Calu3 (cell line): ENCODE data around the gene GPR84. TPM values are rescaled to one million over a fixed set of nuclear protein-coding genes. Genes with fewer than 3 reads are reported as not detected.

ENCODE experiments used
- BruUV-seq: library from RNA; stranded (reverse); fragments of 400-500 nt; replicated peaks from 2 replicates; lab custom pipeline; 2021; lab: Mats Ljungman, UMichigan
- CTCF ChIA-PET: fragments of 300-600 bp; sonication (Branson Sonifier 250); formaldehyde crosslinking; loops from one replicate; lab custom pipeline; 2022; ENCODE audit warnings: antibody characterized with exemption; lab: Charles Lee
- DNase-seq: peaks from one replicate; pipeline ENCODE4 v3.0.0; 2022
- H3K27ac Mint-ChIP-seq: one replicate; pipeline ENCODE4 v1.8.0; 2022; ENCODE audit warnings: mixed read lengths; ENCODE audit not compliant: unreplicated experiment
- H3K27me3 Mint-ChIP-seq: one replicate; pipeline ENCODE4 v1.8.0; 2022; ENCODE audit warnings: mixed read lengths; ENCODE audit not compliant: unreplicated experiment
- H3K36me3 Mint-ChIP-seq: one replicate; pipeline ENCODE4 v1.8.0; 2022; ENCODE audit warnings: mild to moderate bottlenecking, moderate library complexity, mixed read lengths; ENCODE audit not compliant: insufficient read depth, unreplicated experiment
- H3K4me1 Mint-ChIP-seq: one replicate; pipeline ENCODE4 v1.8.0; 2022; ENCODE audit warnings: mild to moderate bottlenecking, low read depth, mixed read lengths; ENCODE audit not compliant: unreplicated experiment
- H3K4me3 Mint-ChIP-seq: one replicate; pipeline ENCODE4 v1.8.0; 2022; ENCODE audit warnings: mild to moderate bottlenecking, low read depth, moderate library complexity, mixed read lengths; ENCODE audit not compliant: unreplicated experiment
- H3K9me3 Mint-ChIP-seq: one replicate; pipeline ENCODE4 v1.8.0; 2022; ENCODE audit warnings: low read depth, mixed read lengths; ENCODE audit not compliant: unreplicated experiment
- CTCF ChIP-seq: fragments of 200-600 bp; IDR thresholded peaks from one replicate; pipeline ENCODE4 v1.8.0; 2022; ENCODE audit warnings: antibody characterized with exemption; ENCODE audit not compliant: unreplicated experiment
- intact Hi-C: fragments of 100-400 bp; cut with micrococcal nuclease; formaldehyde crosslinking; loops from one replicate; pipeline ENCODE4 v1.10.0; 2022; ENCODE audit not compliant: unreplicated experiment
- total RNA-seq: library from RNA; stranded (reverse); gene quantifications from 2 replicates; pipeline ENCODE4 v1.2.3, GENCODE V29; 2022

The GPR84 gene
- total RNA-seq, 1 experiment from 2014 or later = not detected

DNA sequence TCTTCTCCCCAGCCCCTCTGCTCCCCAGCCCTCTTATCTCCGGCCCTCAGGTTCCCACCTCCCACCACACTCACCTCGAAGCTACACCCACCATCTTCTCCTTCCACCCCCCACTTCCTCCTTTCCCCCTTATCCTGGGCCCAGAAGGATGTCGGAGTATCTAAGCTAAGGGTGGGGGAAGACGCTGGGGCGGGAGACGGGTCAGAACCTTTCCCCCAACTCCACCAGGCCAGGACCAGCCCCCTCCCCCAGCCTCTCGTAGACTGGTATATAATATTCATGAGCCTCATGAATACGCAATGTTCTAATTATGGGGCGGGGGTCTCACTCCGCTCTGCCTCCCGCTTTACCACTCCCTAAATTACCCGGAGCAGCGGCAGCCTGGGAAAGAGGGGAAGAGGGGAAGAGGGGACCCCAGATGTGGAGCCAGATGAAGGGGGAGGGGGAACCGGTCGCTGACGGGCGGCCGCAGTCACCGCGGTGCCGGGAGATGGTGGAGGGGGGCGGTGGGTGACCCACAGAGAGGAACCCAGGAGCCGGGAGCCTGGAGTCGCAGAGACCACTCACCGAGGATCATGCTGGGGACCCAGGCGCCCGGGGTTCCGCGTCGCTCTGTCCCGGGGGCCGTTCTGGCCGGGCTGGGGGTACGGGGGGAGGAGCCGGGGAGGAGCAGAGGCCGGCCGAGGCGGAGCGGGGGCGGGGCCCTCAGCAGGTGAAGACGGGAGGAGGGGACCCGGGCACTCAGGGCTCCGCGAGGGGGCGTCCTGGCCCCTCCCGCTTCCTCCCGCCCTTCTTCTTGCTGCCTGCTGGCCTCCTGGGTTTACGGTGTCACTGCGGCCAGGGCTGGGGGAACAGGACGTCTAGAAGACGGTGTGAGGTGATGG, 26.6 kb upstream of the GPR84 start:
- DNase-seq = peak; percentile 69
- no TSS peak for BruUV-seq
- Mint-ChIP-seq H3K9me3 (no peaks in the 10 kb centered on the region), H3K27ac (no peak overlapping the region), H3K36me3 (no peaks in the 10 kb centered on the region), H3K4me1 (peaks cover 23% of the 10 kb centered on the region), H3K27me3 (peaks cover 26% of the 10 kb centered on the region), H3K4me3 (peak overlapping the region; percentile 33)
- CTCF ChIA-PET = interaction anchor here (0.6 kb wide), 1 partner anchor 359 kb away, joined by 6 read pairs; no protein-coding TSS in a partner anchor
- intact Hi-C loops = no loop called here
- no peak for TF ChIP-seq CTCF

GRCh38 chr12:54390176-54390667, 25.9 kb upstream of the GPR84 start:
- no TSS peak for BruUV-seq
- no peaks in the 10 kb centered on the region for H3K9me3 Mint-ChIP-seq
- intact Hi-C loops = no loop called here
- no peak for DNase-seq
- no peak overlapping the region for H3K27ac Mint-ChIP-seq
- H3K4me3 Mint-ChIP-seq = no peak overlapping the region
- CTCF ChIA-PET = no interaction called here
- H3K4me1 Mint-ChIP-seq = peaks cover 25% of the 10 kb centered on the region
- H3K36me3 Mint-ChIP-seq = no peaks in the 10 kb centered on the region
- no peak for TF ChIP-seq CTCF
- peaks cover 26% of the 10 kb centered on the region for H3K27me3 Mint-ChIP-seq

- intact Hi-C loops = no loop called here
- no peaks in the 10 kb centered on the region for H3K36me3 Mint-ChIP-seq
- H3K9me3 Mint-ChIP-seq = no peaks in the 10 kb centered on the region
- H3K27ac Mint-ChIP-seq = no peak overlapping the region
- peaks cover 26% of the 10 kb centered on the region for H3K27me3 Mint-ChIP-seq
- H3K4me3 Mint-ChIP-seq = no peak overlapping the region
- peaks cover 25% of the 10 kb centered on the region for H3K4me1 Mint-ChIP-seq
- no peak for DNase-seq
- CTCF ChIA-PET = no interaction called here
- BruUV-seq = no TSS peak
- no peak for TF ChIP-seq CTCF
Measured at GRCh38 chr12:54389607-54390175, 25.4 kb upstream of the GPR84 start.

DNA sequence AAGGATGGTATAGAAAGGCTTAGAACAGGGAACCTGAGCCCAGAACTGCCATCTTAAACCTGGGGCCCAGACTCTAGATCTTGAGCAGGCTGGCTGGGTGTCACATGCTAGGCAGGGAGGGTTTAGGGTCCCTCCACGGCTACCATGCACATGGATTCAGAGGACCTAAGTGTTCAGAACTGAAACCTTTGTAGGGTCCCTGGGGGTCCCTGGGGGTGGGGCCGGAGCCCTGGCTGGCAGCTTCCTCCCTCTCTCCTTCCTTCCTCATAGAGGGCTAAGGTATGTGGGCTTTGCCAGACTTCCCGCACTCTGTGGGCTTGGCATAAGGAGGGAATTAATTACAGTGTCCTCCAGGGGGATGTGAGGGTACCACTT, 24.8 kb upstream of the GPR84 start:
- no peaks in the 10 kb centered on the region for H3K36me3 Mint-ChIP-seq
- H3K27ac Mint-ChIP-seq = no peak overlapping the region
- DNase-seq = no peak
- no TSS peak for BruUV-seq
- intact Hi-C loops = no loop called here
- no peaks in the 10 kb centered on the region for H3K9me3 Mint-ChIP-seq
- H3K27me3 Mint-ChIP-seq = peaks cover 26% of the 10 kb centered on the region
- peaks cover 25% of the 10 kb centered on the region for H3K4me1 Mint-ChIP-seq
- no peak for TF ChIP-seq CTCF
- CTCF ChIA-PET = no interaction called here
- H3K4me3 Mint-ChIP-seq = no peak overlapping the region
